ENCODE measurements around the gene CKS2.

GRCh38 chr9:89291741-89292140 lies 19.3 kb upstream of the CKS2 start:
- no peak for TF ChIP-seq EZH2 (IDR thresholded peaks at IDR 0.05; ENCODE audit: low read length)
- TF ChIP-seq CTCF (optimal IDR thresholded peaks at IDR 0.05 in 1 of 3, IDR thresholded peaks at IDR 0.05 in 1 of 3, conservative IDR thresholded peaks at IDR 0.05 in 1 of 3; ENCODE audit: extremely low read depth in 1 of 3, insufficient read depth in 2 of 3, low read length in 3 of 3) = no peak
